ENCODE data around the gene NFILZ.

GRCh38 chr19:8615813-8616596, 14.4 kb upstream of the NFILZ start:
- TF ChIP-seq POLR2A (IDR thresholded peaks at IDR 0.05) = no peak
- peak; percentile 40 to 84 (median 79) for TF ChIP-seq CTCF (IDR thresholded peaks at IDR 0.05)

Measured in esophagus squamous epithelium (tissue), 4 donors.